ENCODE measurements around the gene BRCA2. TPM values are rescaled to one million over a fixed set of nuclear protein-coding genes. Genes with fewer than 3 reads are reported as not detected.

The BRCA2 gene
- total RNA-seq, result 0.53 and 1.8 TPM in 2 replicates

- DNase-seq (ENCODE audit: low read depth) (peak; percentile 66), FAIRE-seq (no peak)
- no peaks in the 10 kb centered on the region for H3K36me3 ChIP-seq (ENCODE audit: control insufficient read depth, insufficient read depth, low read length)
- H3K27me3 ChIP-seq (ENCODE audit: control insufficient read depth, insufficient read depth, low read length), result no peaks in the 10 kb centered on the region
- peak within 1 kb of the TSS; percentile 82 for H3K4me3 ChIP-seq (ENCODE audit: low read depth, low read length)
- no peak for TF ChIP-seq CTCF (IDR thresholded peaks at IDR 0.05; ENCODE audit: insufficient read depth, low read length, severe bottlenecking)
These were observed at the start of gene BRCA2, which contains the start of gene ZAR1L for GRCh38 chr13:32315238-32316027. BRCA2 (plus strand) TSS chr13:32315508; CDS start chr13:32316461, 953 bp downstream. ZAR1L (minus strand) TSS chr13:32315363; CDS start chr13:32311925, 3,438 bp downstream.

- H3K4me3 ChIP-seq (ENCODE audit: low read depth, low read length), result no peak overlapping the region
- FAIRE-seq (no peak), DNase-seq (ENCODE audit: low read depth) (no peak)
- no peaks in the 10 kb centered on the region for H3K36me3 ChIP-seq (ENCODE audit: control insufficient read depth, insufficient read depth, low read length)
- H3K27me3 ChIP-seq (ENCODE audit: control insufficient read depth, insufficient read depth, low read length), result no peaks in the 10 kb centered on the region
- no peak for TF ChIP-seq CTCF (IDR thresholded peaks at IDR 0.05; ENCODE audit: insufficient read depth, low read length, severe bottlenecking)
These were observed 49.6 kb upstream of the BRCA2 start for GRCh38 chr13:32265726-32266125.

GRCh38 chr13:32266130-32266529 lies 49.2 kb upstream of the BRCA2 start:
- DNase-seq (ENCODE audit: low read depth), result no peak
- TF ChIP-seq CTCF (IDR thresholded peaks at IDR 0.05; ENCODE audit: insufficient read depth, low read length, severe bottlenecking), result no peak
- no peaks in the 10 kb centered on the region for H3K36me3 ChIP-seq (ENCODE audit: control insufficient read depth, insufficient read depth, low read length)
- H3K4me3 ChIP-seq (ENCODE audit: low read depth, low read length), result no peak overlapping the region
- no peaks in the 10 kb centered on the region for H3K27me3 ChIP-seq (ENCODE audit: control insufficient read depth, insufficient read depth, low read length)
- no peak for FAIRE-seq

- no peak for FAIRE-seq
- peak; percentile 87 for TF ChIP-seq CTCF (IDR thresholded peaks at IDR 0.05; ENCODE audit: insufficient read depth, low read length, severe bottlenecking)
- peak; percentile 59 for DNase-seq (ENCODE audit: low read depth)
These were observed 47.4 kb upstream of the BRCA2 start for GRCh38 chr13:32267836-32268439.

GRCh38 chr13:32272021-32272683 lies 43.2 kb upstream of the BRCA2 start:
- no peak for TF ChIP-seq CTCF (IDR thresholded peaks at IDR 0.05; ENCODE audit: insufficient read depth, low read length, severe bottlenecking)
- Histone ChIP-seq H3K4me3 (ENCODE audit: low read depth, low read length) (no peak overlapping the region), H3K36me3 (ENCODE audit: control insufficient read depth, insufficient read depth, low read length) (no peaks in the 10 kb centered on the region), H3K27me3 (ENCODE audit: control insufficient read depth, insufficient read depth, low read length) (no peaks in the 10 kb centered on the region)
- FAIRE-seq, result no peak
- DNase-seq (ENCODE audit: low read depth), result peak; percentile 63

More at GRCh38 chr13:32267836-32268439, 47.4 kb upstream of the BRCA2 start:
- Histone ChIP-seq H3K27me3 (ENCODE audit: control insufficient read depth, insufficient read depth, low read length) (no peaks in the 10 kb centered on the region), H3K4me3 (ENCODE audit: low read depth, low read length) (no peak overlapping the region), H3K36me3 (ENCODE audit: control insufficient read depth, insufficient read depth, low read length) (no peaks in the 10 kb centered on the region)

Measured in bronchial epithelial cell (primary cell).